Measurements from ENCODE around the gene CCL11.

DNA sequence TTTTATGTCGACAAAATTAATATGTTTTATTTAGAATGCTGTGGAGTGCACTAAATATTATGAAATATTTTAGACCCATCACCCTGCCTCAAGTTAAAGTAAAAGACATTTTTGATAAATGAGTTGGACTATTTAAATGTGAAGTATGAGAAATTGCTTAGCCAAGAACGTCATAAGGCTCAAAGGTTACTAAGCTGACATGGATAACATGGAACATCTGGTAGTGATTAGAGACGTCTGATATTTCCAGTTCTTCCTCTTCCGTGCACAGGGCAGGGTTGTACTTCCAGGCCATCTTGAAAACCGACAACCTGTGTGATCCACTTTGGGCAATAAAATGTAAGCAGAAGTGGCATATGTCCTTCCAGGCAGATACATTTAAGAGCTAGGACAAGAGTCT is 26.5 kb downstream of the CCL11 start:
- TF ChIP-seq, protein P1, sequence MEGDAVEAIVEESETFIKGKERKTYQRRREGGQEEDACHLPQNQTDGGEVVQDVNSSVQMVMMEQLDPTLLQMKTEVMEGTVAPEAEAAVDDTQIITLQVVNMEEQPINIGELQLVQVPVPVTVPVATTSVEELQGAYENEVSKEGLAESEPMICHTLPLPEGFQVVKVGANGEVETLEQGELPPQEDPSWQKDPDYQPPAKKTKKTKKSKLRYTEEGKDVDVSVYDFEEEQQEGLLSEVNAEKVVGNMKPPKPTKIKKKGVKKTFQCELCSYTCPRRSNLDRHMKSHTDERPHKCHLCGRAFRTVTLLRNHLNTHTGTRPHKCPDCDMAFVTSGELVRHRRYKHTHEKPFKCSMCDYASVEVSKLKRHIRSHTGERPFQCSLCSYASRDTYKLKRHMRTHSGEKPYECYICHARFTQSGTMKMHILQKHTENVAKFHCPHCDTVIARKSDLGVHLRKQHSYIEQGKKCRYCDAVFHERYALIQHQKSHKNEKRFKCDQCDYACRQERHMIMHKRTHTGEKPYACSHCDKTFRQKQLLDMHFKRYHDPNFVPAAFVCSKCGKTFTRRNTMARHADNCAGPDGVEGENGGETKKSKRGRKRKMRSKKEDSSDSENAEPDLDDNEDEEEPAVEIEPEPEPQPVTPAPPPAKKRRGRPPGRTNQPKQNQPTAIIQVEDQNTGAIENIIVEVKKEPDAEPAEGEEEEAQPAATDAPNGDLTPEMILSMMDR (IDR thresholded peaks at IDR 0.05) = no peak
- no peak for TF ChIP-seq POLR2A (IDR thresholded peaks at IDR 0.05)
